Measurements from ENCODE around the gene RAPGEF4. TPM values are rescaled to one million over a fixed set of nuclear protein-coding genes. Genes with fewer than 3 reads are reported as not detected.

The RAPGEF4 gene
- total and polyA plus RNA-seq, 9 donors: 1.1 to 2.4 (median 1.5) TPM

DNA sequence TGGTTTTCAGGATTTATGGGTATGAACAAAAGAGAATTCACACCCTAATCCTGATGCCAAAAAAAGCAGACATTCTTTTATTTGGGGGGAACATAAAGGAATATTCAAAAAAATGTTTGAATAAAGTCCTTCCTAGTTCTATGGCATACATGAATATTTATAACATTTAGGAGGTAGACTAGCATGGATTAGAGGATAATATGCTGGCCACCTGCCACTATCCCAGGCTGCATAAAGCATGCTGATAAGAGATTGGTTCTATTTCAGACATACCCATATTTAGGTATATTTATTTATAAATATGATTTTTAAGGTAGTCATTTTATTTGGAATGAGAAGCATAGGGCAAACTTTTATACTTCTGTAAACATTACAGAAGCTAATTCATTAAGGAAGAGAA, 305.1 kb downstream of the RAPGEF4 start:
- H3K9me3 ChIP-seq (replicated peaks; ENCODE audit: control insufficient read depth, low read depth, low read length): no peaks in the 10 kb centered on the region
- no peak for DNase-seq
- no peak overlapping the region for H3K4me3 ChIP-seq (ENCODE audit: low read length)
- H3K27ac ChIP-seq (ENCODE audit: low read length): no peak overlapping the region
- H3K36me3 ChIP-seq (ENCODE audit: control insufficient read depth, insufficient read depth, low read length): no peaks in the 10 kb centered on the region
- no peaks in the 10 kb centered on the region for H3K27me3 ChIP-seq (ENCODE audit: control insufficient read depth, insufficient read depth, low read length)
- H3K4me1 ChIP-seq (ENCODE audit: control insufficient read depth, insufficient read depth, low read length): peaks cover 9% of the 10 kb centered on the region

DNA sequence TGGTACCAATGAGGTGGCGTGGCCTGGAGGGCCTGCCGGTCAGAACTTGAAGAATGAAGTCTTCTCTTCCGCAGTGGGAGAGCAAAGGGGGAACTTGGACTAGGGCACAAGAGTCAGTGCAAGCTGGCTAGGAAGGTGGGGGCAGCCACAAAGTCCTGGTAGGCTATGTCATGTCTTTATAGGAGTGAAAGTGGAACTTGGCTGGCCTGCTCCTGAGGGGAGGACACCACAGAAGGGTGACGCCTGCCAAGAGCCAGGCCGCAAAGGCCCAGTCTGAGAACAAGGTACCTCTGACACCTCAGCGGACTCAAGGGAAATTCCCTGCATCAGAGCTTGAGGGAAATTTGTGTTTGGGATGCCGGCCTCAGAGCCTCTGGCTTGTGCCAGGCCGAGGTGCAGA, 307.8 kb downstream of the RAPGEF4 start:
- DNase-seq: no peak
- Histone ChIP-seq H3K4me3 (ENCODE audit: low read length) (no peak overlapping the region), H3K4me1 (ENCODE audit: control insufficient read depth, insufficient read depth, low read length) (no peaks in the 10 kb centered on the region), H3K27me3 (ENCODE audit: control insufficient read depth, insufficient read depth, low read length) (no peaks in the 10 kb centered on the region), H3K9me3 (replicated peaks; ENCODE audit: control insufficient read depth, low read depth, low read length) (no peaks in the 10 kb centered on the region), H3K36me3 (ENCODE audit: control insufficient read depth, insufficient read depth, low read length) (no peaks in the 10 kb centered on the region), H3K27ac (ENCODE audit: low read length) (no peak overlapping the region)
- whole genome bisulfite sequencing (ENCODE audit: insufficient coverage): 92% methylated on average over 8 of the region's 8 CpGs

DNA sequence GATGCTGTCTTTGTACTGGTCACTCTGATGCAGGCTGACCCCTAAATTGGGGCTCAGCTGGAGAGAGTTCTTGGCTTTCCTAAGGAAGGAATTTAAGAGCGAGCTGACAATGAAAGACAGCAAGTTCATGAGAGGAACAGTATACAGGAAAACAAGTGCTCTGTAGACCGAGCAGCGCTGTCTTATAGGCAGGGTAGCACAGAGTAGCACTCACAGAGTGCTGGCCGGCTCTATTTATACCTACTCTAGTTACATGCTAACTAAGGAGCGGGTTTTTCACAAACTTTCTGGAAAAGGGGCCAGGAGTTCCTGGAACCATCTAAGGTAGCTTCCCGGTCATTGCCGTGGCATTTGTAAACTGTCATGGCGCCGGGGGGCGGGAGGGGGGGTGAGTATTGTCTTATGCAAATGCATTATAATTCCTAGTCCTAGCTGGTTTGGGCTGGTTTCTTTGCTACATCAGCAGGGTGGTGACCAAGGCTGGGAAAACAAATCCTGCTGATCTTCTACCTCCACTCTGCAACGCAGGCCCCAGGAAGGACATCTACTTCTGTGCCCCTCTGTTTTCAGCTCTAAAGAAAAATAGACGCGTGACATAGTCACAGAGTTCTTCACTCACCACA, 308.4 kb downstream of the RAPGEF4 start:
- 92% methylated on average over 6 of the region's 13 CpGs for WGBS (ENCODE audit: insufficient coverage)
- Histone ChIP-seq H3K4me1 (ENCODE audit: control insufficient read depth, insufficient read depth, low read length) (no peaks in the 10 kb centered on the region), H3K27ac (ENCODE audit: low read length) (no peak overlapping the region), H3K9me3 (replicated peaks; ENCODE audit: control insufficient read depth, low read depth, low read length) (no peaks in the 10 kb centered on the region), H3K4me3 (ENCODE audit: low read length) (no peak overlapping the region), H3K36me3 (ENCODE audit: control insufficient read depth, insufficient read depth, low read length) (no peaks in the 10 kb centered on the region), H3K27me3 (ENCODE audit: control insufficient read depth, insufficient read depth, low read length) (no peaks in the 10 kb centered on the region)
- no peak for DNase-seq

DNA sequence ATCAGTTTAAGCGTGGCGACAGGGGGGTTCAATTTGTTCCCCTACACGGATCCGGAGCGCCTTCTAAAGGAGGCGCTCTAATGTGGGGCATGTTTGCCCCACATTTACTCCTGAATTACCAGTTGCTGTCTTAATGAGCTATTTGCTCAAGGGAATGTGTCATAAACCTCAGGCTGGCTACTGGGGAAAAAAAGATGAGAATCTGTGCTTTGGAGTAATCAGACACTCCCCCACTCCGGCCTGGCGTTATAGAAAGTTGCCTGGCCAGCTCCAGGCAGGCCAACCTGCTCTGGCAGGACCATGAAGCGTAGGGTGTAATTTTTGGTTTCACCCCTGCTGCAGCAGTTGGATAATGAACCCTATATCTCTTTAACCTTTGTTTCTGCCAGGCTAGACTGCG, 309.0 kb downstream of the RAPGEF4 start:
- no peak overlapping the region for H3K4me3 ChIP-seq (ENCODE audit: low read length)
- H3K27ac ChIP-seq (ENCODE audit: low read length): no peak overlapping the region
- H3K9me3 ChIP-seq (replicated peaks; ENCODE audit: control insufficient read depth, low read depth, low read length): no peaks in the 10 kb centered on the region
- no peaks in the 10 kb centered on the region for H3K36me3 ChIP-seq (ENCODE audit: control insufficient read depth, insufficient read depth, low read length)
- peaks cover 2% of the 10 kb centered on the region for H3K4me1 ChIP-seq (ENCODE audit: control insufficient read depth, insufficient read depth, low read length)
- no peak for DNase-seq
- 89% methylated on average over 5 of the region's 10 CpGs for WGBS (ENCODE audit: insufficient coverage)
- no peaks in the 10 kb centered on the region for H3K27me3 ChIP-seq (ENCODE audit: control insufficient read depth, insufficient read depth, low read length)

DNA sequence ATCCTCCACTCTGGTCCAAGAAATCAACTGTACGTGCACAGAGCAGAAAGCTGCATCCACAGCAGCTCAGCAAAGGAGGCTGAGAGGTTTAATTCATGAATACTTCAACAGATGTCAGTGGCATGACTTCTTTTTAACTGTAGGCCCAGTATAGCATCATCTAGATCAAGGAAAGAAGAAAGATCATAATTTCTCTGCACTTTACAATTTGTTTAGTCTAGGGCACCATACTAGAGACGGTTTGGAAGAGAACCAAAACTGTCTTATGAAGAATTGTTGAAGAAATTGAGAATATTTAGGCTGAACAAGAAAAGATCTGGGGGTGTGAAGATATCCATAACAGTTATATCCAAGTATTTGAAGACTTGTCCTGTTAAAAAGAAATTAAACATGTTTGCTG, 309.5 kb downstream of the RAPGEF4 start:
- Histone ChIP-seq H3K36me3 (ENCODE audit: control insufficient read depth, insufficient read depth, low read length) (no peaks in the 10 kb centered on the region), H3K9me3 (replicated peaks; ENCODE audit: control insufficient read depth, low read depth, low read length) (no peaks in the 10 kb centered on the region)
- no peak for DNase-seq

DNA sequence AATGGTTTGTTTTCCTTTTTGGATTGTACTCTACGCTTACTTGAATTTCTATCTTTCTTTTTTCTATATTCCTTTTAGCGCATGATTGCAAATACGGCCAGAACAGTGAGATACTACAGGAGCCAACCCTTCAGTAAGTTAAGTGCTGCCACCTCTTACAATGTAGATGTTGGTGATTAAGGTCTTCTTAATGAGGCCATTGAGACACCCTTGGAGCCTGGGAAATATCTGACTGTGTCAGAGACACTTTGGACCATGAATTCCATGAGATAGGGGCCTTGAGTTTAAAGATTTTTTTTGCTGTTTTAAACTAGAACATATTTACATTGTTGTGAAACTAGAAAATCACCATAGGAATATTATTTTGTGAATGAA, 312.9 kb downstream of the RAPGEF4 start:
- WGBS (ENCODE audit: insufficient coverage): no CpG with 5 or more reads among the region's 3 CpGs
- H3K4me3 ChIP-seq (ENCODE audit: low read length): no peak overlapping the region
- no peaks in the 10 kb centered on the region for H3K27me3 ChIP-seq (ENCODE audit: control insufficient read depth, insufficient read depth, low read length)
- no peaks in the 10 kb centered on the region for H3K36me3 ChIP-seq (ENCODE audit: control insufficient read depth, insufficient read depth, low read length)
- peak overlapping the region; percentile 79 for H3K27ac ChIP-seq (ENCODE audit: low read length)
- DNase-seq: no peak
- no peaks in the 10 kb centered on the region for H3K9me3 ChIP-seq (replicated peaks; ENCODE audit: control insufficient read depth, low read depth, low read length)
- peaks cover 2% of the 10 kb centered on the region for H3K4me1 ChIP-seq (ENCODE audit: control insufficient read depth, insufficient read depth, low read length)

More for the DNA sequence above, 309.5 kb downstream of the RAPGEF4 start:
- Histone ChIP-seq H3K4me3 (ENCODE audit: low read length) (no peak overlapping the region), H3K27ac (ENCODE audit: low read length) (no peak overlapping the region), H3K27me3 (ENCODE audit: control insufficient read depth, insufficient read depth, low read length) (no peaks in the 10 kb centered on the region), H3K4me1 (ENCODE audit: control insufficient read depth, insufficient read depth, low read length) (peaks cover 2% of the 10 kb centered on the region)
- 60% methylated on average over 1 of the region's 2 CpGs for WGBS (ENCODE audit: insufficient coverage)

DNA sequence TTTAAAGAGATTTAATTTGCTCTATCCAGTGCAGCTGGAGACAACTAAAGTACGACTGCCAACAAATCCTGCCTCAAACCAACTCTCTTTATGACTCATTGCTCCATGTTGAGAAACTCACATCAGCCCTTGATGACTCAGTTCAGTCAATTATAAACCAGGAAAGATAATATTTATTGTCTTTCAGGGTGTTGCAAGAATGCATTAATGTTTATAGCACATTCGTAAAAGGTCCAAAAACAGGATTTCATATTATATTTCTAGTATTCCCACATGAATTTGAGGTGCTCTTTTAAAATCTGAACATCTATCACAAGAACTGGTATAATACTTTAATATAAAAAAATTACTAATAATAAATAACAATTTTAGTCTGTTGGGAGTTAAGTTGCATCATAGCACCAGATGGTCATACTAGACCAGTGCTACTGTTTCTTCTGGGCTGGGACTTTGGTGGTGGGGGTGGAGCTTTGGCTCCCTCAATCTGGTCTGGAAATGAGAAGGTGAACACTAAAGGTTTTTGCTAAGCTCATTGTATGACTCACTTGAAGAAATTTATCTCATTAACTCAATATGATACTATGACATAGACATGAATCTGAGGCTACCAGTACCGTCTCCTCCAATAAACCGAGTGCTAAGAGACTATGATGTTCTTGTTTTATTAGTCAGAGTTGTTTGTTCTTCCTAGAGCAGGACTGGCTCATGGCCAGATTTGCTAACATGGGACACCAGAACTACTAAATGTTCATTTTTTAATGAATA, 313.4 kb downstream of the RAPGEF4 start:
- whole genome bisulfite sequencing (ENCODE audit: insufficient coverage): no CpG with 5 or more reads among the region's 4 CpGs
- peak; percentile 96 for DNase-seq
- Histone ChIP-seq H3K4me1 (ENCODE audit: control insufficient read depth, insufficient read depth, low read length) (peaks cover 2% of the 10 kb centered on the region), H3K27ac (ENCODE audit: low read length) (peak overlapping the region; percentile 74), H3K9me3 (replicated peaks; ENCODE audit: control insufficient read depth, low read depth, low read length) (no peaks in the 10 kb centered on the region), H3K36me3 (ENCODE audit: control insufficient read depth, insufficient read depth, low read length) (no peaks in the 10 kb centered on the region), H3K27me3 (ENCODE audit: control insufficient read depth, insufficient read depth, low read length) (no peaks in the 10 kb centered on the region), H3K4me3 (ENCODE audit: low read length) (no peak overlapping the region)

DNA sequence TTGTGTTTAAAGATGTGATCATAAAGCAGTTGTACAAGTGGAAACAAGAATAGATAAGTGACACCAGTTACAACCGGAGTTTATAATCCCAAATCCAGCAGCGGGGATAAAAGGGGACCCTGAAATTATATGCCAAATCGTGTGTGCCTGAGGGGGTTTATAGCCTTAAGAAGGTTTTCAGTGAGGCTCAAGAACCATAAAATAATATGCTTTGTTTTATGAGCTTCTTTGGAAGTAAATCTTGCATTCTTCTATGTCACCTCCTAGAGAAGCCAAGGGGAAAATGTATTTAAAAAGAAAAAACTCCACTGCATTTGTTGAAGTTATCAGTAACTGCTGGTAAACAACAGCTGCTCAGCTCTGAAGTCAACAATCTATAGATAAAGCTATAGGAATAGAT, 314.2 kb downstream of the RAPGEF4 start:
- H3K27me3 ChIP-seq (ENCODE audit: control insufficient read depth, insufficient read depth, low read length): no peaks in the 10 kb centered on the region
- H3K4me1 ChIP-seq (ENCODE audit: control insufficient read depth, insufficient read depth, low read length): peaks cover 2% of the 10 kb centered on the region
- H3K36me3 ChIP-seq (ENCODE audit: control insufficient read depth, insufficient read depth, low read length): no peaks in the 10 kb centered on the region
- no peak overlapping the region for H3K4me3 ChIP-seq (ENCODE audit: low read length)
- no peaks in the 10 kb centered on the region for H3K9me3 ChIP-seq (replicated peaks; ENCODE audit: control insufficient read depth, low read depth, low read length)
- no peak overlapping the region for H3K27ac ChIP-seq (ENCODE audit: low read length)
- whole genome bisulfite sequencing (ENCODE audit: insufficient coverage): no CpG with 5 or more reads among the region's 3 CpGs
- DNase-seq: no peak

DNA sequence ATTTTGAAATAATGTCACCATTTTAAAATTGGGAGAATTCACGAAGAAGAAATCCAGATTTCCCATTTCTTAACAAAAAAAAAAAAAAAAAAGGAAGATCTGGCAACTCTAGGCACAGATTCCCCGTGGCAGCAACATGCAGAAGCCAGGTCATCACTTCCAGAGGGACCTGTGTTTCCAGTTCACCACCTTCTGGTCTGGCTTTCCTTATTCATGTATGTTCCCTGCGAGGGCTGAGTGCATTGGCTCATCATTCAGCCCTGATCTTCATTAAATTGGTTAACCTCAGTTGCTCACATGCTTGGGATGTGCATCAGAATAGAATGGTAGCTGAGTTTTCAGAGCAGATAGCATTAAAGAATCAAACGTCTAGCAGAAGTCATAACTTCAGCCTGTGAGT, 315.0 kb downstream of the RAPGEF4 start:
- Histone ChIP-seq H3K4me3 (ENCODE audit: low read length) (no peak overlapping the region), H3K27me3 (ENCODE audit: control insufficient read depth, insufficient read depth, low read length) (no peaks in the 10 kb centered on the region), H3K9me3 (replicated peaks; ENCODE audit: control insufficient read depth, low read depth, low read length) (no peaks in the 10 kb centered on the region), H3K36me3 (ENCODE audit: control insufficient read depth, insufficient read depth, low read length) (no peaks in the 10 kb centered on the region), H3K27ac (ENCODE audit: low read length) (no peak overlapping the region), H3K4me1 (ENCODE audit: control insufficient read depth, insufficient read depth, low read length) (peaks cover 2% of the 10 kb centered on the region)
- no peak for DNase-seq
- WGBS (ENCODE audit: insufficient coverage): 73% methylated on average over 3 of the region's 4 CpGs

DNA sequence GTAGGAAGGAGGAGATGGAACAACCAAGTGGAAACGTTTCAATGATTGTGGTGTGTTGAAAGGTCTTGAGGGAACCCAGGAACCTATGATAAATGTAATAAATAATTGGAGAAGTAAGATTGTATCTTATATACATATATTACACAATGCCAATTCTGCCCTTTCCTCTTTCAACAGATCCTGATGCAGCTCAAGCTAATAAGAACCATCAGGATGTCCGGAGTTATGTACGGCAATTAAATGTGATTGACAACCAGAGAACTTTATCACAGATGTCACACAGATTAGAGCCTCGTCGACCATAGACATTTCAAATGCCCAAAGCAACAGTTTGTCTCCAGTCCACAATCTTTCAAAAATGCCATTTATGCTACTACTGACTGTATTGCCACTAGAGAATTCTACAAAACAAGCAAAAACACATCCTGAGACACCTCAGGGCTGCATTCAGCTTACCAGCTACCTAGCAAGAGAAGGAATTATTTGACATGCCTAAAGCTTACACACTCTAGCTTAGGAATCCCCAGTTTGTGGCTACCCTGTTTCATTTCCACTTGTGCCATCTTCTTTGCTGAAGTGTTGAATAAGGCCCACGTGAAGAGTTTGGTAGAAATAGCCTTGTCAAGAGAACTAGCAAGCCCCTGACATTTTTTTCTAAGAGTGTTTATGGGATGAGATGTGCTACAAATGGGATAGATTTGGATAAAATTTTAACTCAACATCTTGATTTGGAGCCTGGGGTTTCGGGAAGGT, 316.0 kb downstream of the RAPGEF4 start:
- Histone ChIP-seq H3K9me3 (replicated peaks; ENCODE audit: control insufficient read depth, low read depth, low read length) (no peaks in the 10 kb centered on the region), H3K27me3 (ENCODE audit: control insufficient read depth, insufficient read depth, low read length) (no peaks in the 10 kb centered on the region), H3K27ac (ENCODE audit: low read length) (no peak overlapping the region), H3K36me3 (ENCODE audit: control insufficient read depth, insufficient read depth, low read length) (no peaks in the 10 kb centered on the region), H3K4me3 (ENCODE audit: low read length) (no peak overlapping the region), H3K4me1 (ENCODE audit: control insufficient read depth, insufficient read depth, low read length) (peaks cover 2% of the 10 kb centered on the region)
- DNase-seq: no peak
- 51% methylated on average over 4 of the region's 7 CpGs for WGBS (ENCODE audit: insufficient coverage)

Measured in muscle of leg (tissue), 11 donors.